Measurements from ENCODE around the gene PAK6.

Gene PAK6

GRCh38 chr15:40238532-40239403 is at the start of gene PAK6:
Gene PAK6 (plus strand): TSS chr15:40239063. CDS start chr15:40264786, 25,723 bp downstream.
- peak in 1 of 2 donors; percentile 46 for DNase-seq (ENCODE audit: low read depth in 2 of 2)

- DNase-seq (ENCODE audit: low read depth in 2 of 2) = no peak
Measured at GRCh38 chr15:40190591-40190990, 48.3 kb upstream of the PAK6 start.

DNA sequence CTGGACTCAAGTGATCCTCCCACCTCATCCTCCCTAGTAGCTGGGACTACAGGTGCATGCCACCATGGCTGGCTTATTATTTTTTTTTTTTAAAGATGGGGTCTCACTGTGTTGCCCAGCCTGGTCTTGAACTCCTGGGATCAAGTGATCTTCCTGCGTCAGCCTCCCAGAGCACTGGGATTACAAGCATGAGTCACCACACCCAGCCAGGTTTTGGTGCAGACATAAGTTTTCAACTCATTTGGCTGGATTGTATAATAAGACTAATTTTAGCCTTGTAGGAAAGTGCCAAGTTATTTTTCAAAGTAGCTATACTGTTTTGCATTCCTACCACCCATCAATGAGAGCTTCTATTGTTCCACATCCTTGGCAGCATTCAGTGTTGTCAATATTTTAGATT is 45.9 kb upstream of the PAK6 start:
- DNase-seq (ENCODE audit: low read depth in 2 of 2) = no peak

DNA sequence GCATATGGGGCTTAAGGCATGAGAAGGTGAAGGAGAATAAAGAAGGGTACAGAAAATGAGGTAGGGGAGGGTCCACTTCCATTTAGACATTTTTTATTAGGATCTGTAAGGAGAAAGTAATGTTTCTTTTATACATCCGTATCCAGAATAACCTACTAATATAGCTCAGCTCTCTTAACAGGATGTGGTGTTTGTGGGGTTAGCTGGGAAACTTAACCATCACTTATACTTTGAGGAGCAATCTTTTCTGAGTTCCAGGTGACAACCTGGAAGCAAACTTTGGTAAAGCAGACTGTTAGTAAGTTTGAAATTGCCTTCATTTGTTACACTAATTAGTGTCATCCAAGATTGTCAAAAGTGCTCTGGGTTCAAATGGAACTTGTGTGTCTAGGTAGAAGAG is 41.4 kb upstream of the PAK6 start:
- no peak for DNase-seq (ENCODE audit: low read depth in 2 of 2)

- DNase-seq (ENCODE audit: low read depth in 2 of 2) = no peak
Measured at GRCh38 chr15:40198355-40199085, 40.3 kb upstream of the PAK6 start.

- no peak for DNase-seq (ENCODE audit: low read depth in 2 of 2)
Measured at GRCh38 chr15:40204100-40204499, 34.8 kb upstream of the PAK6 start.

GRCh38 chr15:40217166-40217824 is 21.6 kb upstream of the PAK6 start:
- DNase-seq (ENCODE audit: low read depth in 2 of 2) = peak in 1 of 2 donors; percentile 53

GRCh38 chr15:40219801-40220200 is 19.1 kb upstream of the PAK6 start:
- DNase-seq (ENCODE audit: low read depth in 2 of 2) = no peak

- DNase-seq (ENCODE audit: low read depth in 2 of 2) = no peak
Measured at GRCh38 chr15:40222131-40222530, 16.7 kb upstream of the PAK6 start.

DNA sequence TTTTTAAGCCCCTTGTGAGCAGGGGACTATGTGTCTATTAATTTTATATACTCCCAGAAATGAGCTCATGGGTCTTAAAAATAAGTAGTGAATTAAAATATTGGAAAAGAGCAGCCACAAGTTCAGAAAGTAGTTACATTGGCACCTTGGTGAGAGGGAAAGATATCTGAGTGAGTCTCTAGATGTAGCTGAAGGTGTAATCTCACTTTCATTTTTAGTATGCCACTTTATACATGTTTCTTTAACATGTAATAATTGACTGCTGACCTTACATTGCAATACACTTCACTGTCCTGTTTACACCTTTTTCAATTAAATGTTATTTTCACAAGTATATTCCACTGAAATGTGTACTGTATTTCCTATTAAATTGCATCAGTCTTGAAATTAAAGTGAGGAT is 12.1 kb upstream of the PAK6 start:
- no peak for DNase-seq (ENCODE audit: low read depth in 2 of 2)

DNA sequence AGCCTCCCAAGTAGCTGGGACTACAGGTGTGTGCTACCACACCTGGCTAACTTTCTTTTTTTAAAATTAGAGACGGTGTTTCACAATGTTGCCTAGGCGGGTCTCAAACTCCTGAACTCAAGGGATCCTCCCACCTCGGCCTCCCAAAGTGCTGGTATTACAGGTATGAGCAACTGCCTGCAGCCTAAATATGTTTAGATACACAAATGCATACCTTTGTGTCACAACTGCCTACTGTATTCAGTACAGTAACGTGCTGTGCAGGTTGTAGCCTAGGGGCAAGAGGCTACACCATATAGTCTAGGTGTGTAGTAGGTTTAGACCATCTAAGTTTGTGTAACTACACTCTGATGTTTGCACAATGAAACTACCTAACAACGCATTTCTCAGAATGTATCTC is 9.5 kb upstream of the PAK6 start:
- DNase-seq (ENCODE audit: low read depth in 2 of 2) = no peak

- DNase-seq (ENCODE audit: low read depth in 2 of 2) = no peak
Measured at GRCh38 chr15:40229956-40230355, 8.9 kb upstream of the PAK6 start.

GRCh38 chr15:40232625-40233070 is 6.2 kb upstream of the PAK6 start:
- no peak for DNase-seq (ENCODE audit: low read depth in 2 of 2)

- no peak for DNase-seq (ENCODE audit: low read depth in 2 of 2)
Measured at GRCh38 chr15:40233727-40234577, 4.9 kb upstream of the PAK6 start.

DNA sequence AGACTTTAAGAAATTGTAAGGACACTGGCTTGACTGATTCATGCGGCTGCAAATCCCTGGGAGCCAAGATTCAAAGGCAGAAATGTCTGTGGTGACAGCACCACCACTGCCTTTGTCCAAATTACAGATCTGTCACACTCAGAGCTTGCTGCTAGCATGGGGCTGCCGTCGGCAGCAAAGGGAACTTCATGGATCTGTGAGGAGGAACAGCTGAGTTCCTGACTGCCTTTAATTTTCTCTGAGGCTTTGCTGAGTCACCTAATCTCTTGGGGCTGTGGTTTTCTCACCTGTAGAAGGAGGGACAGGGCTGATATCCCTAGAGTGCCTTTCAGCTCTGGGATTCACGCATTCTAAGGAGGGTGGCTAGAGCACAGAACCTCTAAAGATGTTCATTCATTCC is 4.1 kb upstream of the PAK6 start:
- DNase-seq (ENCODE audit: low read depth in 2 of 2) = no peak

- DNase-seq (ENCODE audit: low read depth in 2 of 2) = no peak
Measured at GRCh38 chr15:40235201-40235885, 3.5 kb upstream of the PAK6 start.

DNA sequence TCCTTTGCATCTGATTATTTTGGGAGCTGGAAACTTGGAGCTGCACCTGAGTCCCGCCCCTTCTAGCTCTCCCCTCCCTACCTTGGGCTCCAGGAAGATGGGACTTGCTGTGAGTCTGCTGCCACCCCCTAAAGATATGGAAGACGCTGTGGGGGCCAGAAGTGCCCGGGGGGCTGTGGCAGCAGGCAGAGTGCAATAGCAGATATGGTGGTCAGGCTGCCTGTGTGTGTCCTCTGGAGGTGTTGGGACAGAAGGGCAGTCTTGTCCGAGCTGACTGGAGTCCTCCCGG is 485 bp downstream of the PAK6 start:
- no peak for DNase-seq (ENCODE audit: low read depth in 2 of 2)

DNA sequence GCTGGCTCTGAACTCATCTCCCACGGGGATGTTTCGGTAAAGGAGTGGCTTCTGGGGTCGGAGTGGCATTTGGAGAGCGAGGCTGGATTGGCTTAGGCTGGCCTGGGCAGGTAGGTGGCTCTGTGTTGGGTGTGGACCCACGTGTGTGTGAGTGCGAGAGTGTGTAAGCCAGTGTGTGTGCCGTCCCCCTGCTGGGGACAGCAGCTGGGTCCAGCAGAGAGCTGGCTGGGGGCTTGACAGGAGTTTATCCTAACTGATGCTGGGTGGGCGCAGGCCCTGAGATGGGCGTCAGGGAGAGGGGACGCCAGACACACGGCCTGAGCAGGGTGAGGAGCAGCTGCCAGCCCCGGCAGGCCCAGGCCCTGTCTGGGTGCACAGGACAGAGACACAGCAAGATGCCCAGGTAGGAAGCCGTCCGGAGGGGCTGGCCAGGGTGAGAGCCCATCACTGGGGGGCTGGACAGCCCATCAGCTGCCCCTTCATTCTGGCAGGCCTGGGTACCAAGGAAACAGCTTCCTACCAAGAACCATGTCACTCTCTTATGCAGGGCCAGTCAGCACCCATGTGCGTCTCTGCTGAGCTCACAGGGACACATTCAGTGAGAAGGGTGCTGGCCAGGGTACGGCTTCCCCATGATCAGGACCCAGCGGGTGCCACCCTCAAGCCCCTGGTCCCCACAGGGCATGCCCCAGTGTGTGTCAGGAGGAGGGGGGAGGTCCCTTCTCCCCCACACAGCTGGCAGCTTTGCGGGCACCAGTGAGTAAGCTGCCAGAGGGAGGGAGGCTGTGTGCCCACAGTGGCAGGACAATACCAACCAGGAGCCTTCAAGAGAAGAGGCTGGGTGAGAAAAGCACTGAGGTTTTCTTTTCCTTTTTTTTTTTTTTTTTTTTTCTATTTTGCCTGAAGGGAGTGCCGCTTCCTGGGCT is 1.1 kb downstream of the PAK6 start:
- DNase-seq (ENCODE audit: low read depth in 2 of 2) = no peak

- no peak for DNase-seq (ENCODE audit: low read depth in 2 of 2)
Measured at GRCh38 chr15:40240619-40241221, 1.9 kb downstream of the PAK6 start.

All from activated CD4-positive, alpha-beta T cell treated with anti-CD3 and anti-CD28 coated beads for 24 hours (primary cell).